DMS53 (cell line): Measurements from ENCODE around the gene DIS3L.
"Not testable (repeated sequence)": the region's sequence is repeated elsewhere in the genome, so short reads cannot be mapped to it uniquely, and the experiment has no call there.

Source experiments
- DNase-seq: peaks from one replicate; lab custom pipeline; 2025; lab: John Stamatoyannopoulos, UW

The DIS3L gene

GRCh38 chr15:66278056-66278455 is 15.3 kb upstream of the DIS3L start:
- no peak for DNase-seq

GRCh38 chr15:66278671-66279070 is 14.7 kb upstream of the DIS3L start:
- DNase-seq: no peak

GRCh38 chr15:66284271-66284670 is 9.1 kb upstream of the DIS3L start:
- DNase-seq: no peak

- DNase-seq: no peak
Measured at GRCh38 chr15:66285533-66286280, 7.7 kb upstream of the DIS3L start.

GRCh38 chr15:66287461-66288057 is 5.8 kb upstream of the DIS3L start:
- peak; percentile 46 for DNase-seq

GRCh38 chr15:66288093-66288492 is 5.3 kb upstream of the DIS3L start:
- DNase-seq: peak; percentile 3

GRCh38 chr15:66288551-66289185 is 4.7 kb upstream of the DIS3L start:
- DNase-seq: no peak

- DNase-seq: no peak
Measured at GRCh38 chr15:66290007-66290406, 3.4 kb upstream of the DIS3L start.

GRCh38 chr15:66290518-66290917 is 2.9 kb upstream of the DIS3L start:
- DNase-seq: peak; percentile 22

GRCh38 chr15:66291816-66292570 is 1.4 kb upstream of the DIS3L start:
- peak; percentile 2 for DNase-seq

- no peak for DNase-seq
Measured at GRCh38 chr15:66292571-66293418, 573 bp upstream of the DIS3L start.

- peak; percentile 71 for DNase-seq
Measured at GRCh38 chr15:66294157-66294931, 976 bp downstream of the DIS3L start.

GRCh38 chr15:66294932-66295235 is 1.5 kb downstream of the DIS3L start:
- no peak for DNase-seq

- no peak for DNase-seq
Measured at GRCh38 chr15:66296186-66296585, 2.8 kb downstream of the DIS3L start.

GRCh38 chr15:66298803-66299251 is 5.5 kb downstream of the DIS3L start:
- DNase-seq: no peak

GRCh38 chr15:66302489-66303278 is 9.3 kb downstream of the DIS3L start:
- no peak for DNase-seq

GRCh38 chr15:66304425-66304824 is 11.1 kb downstream of the DIS3L start:
- DNase-seq: not testable (repeated sequence)

GRCh38 chr15:66306381-66306780 is 13.0 kb downstream of the DIS3L start:
- no peak for DNase-seq

GRCh38 chr15:66308531-66308930 is 15.2 kb downstream of the DIS3L start:
- DNase-seq: no peak

GRCh38 chr15:66309828-66310227 is 16.5 kb downstream of the DIS3L start:
- DNase-seq: no peak
